Stimulated activated naive CD8-positive, alpha-beta T cell treated with anti-CD3 and anti-CD28 coated beads, Interleukin-15, Interleukin-2, amounts not matched to agents 100 ng/mL and 50 ng/mL, for 24 hours (primary cell): ENCODE data around the gene C1QTNF5.

Experiments
- H3K27ac Mint-ChIP-seq: one replicate; pipeline ENCODE4 v1.8.0; 2021; ENCODE audit warnings: mild to moderate bottlenecking, mixed read lengths
- H3K27me3 Mint-ChIP-seq: one replicate; pipeline ENCODE4 v1.8.0; 2021; ENCODE audit warnings: mixed read lengths
- H3K36me3 Mint-ChIP-seq: one replicate; pipeline ENCODE4 v1.8.0; 2021; ENCODE audit warnings: low read depth, mixed read lengths
- H3K4me1 Mint-ChIP-seq: one replicate; pipeline ENCODE4 v1.8.0; 2021; ENCODE audit warnings: low read depth, mixed read lengths
- H3K4me3 Mint-ChIP-seq: one replicate; pipeline ENCODE4 v1.8.0; 2021; ENCODE audit warnings: mild to moderate bottlenecking, mixed read lengths
- H3K9me3 Mint-ChIP-seq: one replicate; pipeline ENCODE4 v1.8.0; 2021; ENCODE audit warnings: mixed read lengths

The C1QTNF5 gene

DNA sequence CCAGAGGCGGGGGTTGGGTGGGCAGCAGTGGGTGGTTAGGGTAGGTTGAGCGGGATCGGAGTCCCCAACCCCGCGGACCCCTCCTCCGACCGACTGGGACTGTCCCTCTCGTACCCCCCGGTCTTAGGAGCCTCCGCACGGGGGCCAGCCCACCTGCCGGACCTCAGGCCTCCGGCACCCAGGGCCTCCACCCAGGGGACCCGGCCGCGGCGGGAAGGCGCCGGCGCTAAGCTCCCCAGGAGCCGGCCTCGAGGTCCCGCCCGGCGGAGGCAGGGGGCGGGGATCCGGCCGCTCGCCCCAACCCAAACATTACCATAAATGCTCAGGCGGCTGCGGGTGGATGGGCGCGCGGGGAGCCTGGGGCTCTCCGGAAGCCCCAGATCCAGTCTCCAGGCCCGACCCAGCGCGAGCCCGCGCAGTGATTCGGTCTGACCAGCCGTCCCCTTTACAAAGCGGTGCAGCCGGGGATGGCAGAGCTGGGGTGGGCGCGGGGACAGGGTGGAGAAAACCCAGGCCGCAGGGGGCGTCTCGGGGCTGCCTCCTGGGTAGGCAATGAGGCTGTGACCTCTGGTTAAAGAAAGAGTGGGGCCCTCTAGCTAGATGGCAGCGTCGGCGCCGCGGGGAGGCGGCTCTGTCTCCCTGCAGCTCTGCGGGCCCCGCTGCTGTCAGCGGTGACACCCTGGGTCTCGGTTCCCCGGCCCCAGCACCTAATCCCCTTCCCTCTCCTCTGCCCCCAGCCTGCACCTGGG lies 19.7 kb downstream of the C1QTNF5 start:
- Mint-ChIP-seq H3K36me3 (no peaks in the 10 kb centered on the region), H3K9me3 (no peaks in the 10 kb centered on the region), H3K4me1 (peaks cover 16% of the 10 kb centered on the region), H3K4me3 (peak overlapping the region; percentile 84), H3K27ac (peak overlapping the region; percentile 78), H3K27me3 (peaks cover 8% of the 10 kb centered on the region)

DNA sequence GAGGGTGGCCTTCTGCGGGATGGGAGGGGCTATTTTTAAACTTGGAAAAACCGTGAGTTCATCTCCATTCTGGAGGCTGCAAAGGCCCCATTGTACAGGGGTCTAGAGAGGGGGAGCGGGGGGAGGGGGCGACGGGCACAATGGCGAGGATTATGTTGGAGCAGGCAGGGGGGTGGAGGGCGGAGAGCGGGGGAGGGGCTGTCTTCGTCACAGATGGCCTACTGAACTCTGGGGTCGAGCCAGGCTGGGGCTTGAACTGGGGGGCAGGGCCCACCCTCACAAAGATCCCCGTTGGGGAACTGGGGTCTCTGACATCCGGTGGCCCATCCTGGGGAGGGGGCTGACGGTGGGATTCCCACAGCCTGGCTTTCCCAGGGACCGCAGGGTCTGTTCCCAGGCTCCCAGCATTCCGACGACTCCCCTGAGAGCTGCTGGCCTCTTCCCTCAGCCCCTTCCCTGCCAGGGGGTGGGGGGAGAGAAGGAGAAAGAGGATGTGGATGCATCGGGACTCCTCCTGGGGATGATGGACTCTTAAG lies 20.4 kb downstream of the C1QTNF5 start:
- Mint-ChIP-seq H3K27ac (no peak overlapping the region), H3K4me1 (peaks cover 22% of the 10 kb centered on the region), H3K4me3 (peak overlapping the region; percentile 40), H3K36me3 (no peaks in the 10 kb centered on the region), H3K9me3 (no peaks in the 10 kb centered on the region), H3K27me3 (peaks cover 13% of the 10 kb centered on the region)

DNA sequence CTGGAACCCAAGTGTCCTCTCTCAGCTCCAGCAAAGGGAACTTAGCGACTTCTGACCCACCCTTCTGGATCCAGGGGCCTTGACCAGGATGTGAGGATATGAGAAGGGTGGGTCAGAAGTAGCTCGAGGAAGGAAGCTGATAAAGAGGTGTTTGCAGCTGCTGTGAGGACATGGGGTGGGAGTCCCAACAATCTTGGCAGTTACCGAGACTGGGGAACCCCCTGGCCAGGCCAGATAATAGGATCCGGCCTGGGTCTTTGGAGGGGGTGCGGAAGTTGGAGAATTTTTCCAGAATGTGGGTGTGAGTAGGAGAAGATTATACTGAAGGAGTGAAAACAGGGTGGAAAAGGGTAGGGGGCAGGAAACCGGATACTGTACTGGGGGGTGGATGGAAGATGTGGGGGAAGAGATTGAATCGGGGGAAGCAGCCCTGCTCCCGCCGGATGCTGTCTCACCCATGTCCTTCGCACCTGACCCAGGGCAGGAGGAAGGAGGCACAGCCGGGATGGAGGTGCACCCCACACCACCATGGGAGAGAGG lies 20.9 kb downstream of the C1QTNF5 start:
- Mint-ChIP-seq H3K27ac (no peak overlapping the region), H3K36me3 (no peaks in the 10 kb centered on the region), H3K4me3 (peak overlapping the region; percentile 40), H3K4me1 (peaks cover 22% of the 10 kb centered on the region), H3K9me3 (no peaks in the 10 kb centered on the region), H3K27me3 (peaks cover 13% of the 10 kb centered on the region)

DNA sequence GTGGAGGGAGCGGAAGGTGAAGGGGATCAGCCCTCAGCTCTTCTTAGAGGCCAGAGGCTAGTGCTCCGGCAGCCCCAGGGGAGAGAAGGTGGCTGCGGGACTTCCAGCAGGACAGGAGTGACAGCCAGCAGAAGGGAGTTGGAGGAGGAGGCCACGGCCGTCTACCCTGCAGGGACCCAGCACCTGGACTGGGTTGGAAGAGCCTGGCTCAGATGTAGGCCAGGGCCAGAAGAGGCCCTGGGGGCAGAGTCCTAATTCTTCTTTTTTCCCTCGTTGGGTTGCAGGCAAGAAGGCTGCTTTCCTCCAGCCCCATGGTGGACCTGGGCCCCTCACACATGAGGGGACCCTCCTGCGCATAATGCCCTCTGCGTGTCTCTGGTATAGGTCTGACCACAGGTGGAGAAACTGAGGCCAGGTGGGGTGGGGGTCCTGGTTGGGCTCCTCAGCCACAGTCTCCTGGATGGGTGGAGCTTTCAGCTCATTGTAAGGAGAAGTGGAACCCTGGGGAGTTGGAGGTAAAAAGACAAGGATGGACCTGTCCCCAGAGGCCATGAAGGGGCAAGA lies 21.5 kb downstream of the C1QTNF5 start:
- H3K36me3 Mint-ChIP-seq, result no peaks in the 10 kb centered on the region
- peaks cover 22% of the 10 kb centered on the region for H3K4me1 Mint-ChIP-seq

DNA sequence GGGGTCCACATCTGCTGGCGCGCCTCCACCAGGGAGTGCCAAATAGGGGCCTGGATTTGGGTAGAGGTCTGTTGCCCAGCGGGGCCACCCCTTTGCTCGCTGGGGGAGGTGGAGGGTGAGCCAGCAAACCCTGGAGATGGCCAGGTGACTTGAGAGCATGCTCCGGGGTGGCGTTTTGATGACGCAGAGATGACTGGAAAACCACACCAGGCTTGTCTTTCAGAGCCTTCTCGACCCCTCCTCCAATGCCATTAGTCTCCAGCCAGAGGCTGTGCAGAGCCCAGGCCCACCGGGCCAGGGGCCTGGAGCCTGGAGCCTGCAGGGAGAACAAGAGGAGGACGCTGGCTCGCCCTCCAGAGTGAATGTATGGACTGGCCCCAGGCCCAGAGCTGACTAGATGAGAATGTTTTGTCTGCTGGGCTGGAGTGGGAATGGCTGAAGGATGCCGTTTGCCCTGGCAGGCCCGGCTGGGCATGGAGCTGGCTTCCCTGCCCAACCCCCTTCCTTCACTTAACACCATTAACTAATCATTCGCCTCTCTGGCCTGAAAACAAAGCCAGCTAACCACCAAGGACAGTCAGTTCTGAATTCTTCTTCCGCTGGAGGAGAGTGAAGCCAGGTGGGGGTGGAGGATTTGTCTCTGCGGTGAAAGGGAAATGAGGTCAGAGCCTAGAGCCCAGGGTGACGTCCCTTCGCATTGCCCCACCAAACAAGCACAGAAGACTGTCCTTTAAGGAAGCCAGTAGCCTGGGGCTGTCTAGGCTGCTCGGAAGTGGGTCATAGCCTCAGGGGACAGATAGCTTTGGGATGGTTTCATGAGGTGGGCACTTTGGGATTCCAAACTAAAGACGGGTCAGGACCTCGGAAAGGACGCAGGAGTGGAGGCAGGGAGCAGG lies 22.2 kb downstream of the C1QTNF5 start:
- no peak overlapping the region for H3K27ac Mint-ChIP-seq
- no peaks in the 10 kb centered on the region for H3K36me3 Mint-ChIP-seq
- H3K4me3 Mint-ChIP-seq, result no peak overlapping the region
- peaks cover 20% of the 10 kb centered on the region for H3K4me1 Mint-ChIP-seq
- H3K27me3 Mint-ChIP-seq, result peaks cover 13% of the 10 kb centered on the region
- no peaks in the 10 kb centered on the region for H3K9me3 Mint-ChIP-seq

More for the DNA sequence above, 21.5 kb downstream of the C1QTNF5 start:
- Mint-ChIP-seq H3K27ac (no peak overlapping the region), H3K27me3 (peaks cover 13% of the 10 kb centered on the region), H3K4me3 (no peak overlapping the region), H3K9me3 (no peaks in the 10 kb centered on the region)

DNA sequence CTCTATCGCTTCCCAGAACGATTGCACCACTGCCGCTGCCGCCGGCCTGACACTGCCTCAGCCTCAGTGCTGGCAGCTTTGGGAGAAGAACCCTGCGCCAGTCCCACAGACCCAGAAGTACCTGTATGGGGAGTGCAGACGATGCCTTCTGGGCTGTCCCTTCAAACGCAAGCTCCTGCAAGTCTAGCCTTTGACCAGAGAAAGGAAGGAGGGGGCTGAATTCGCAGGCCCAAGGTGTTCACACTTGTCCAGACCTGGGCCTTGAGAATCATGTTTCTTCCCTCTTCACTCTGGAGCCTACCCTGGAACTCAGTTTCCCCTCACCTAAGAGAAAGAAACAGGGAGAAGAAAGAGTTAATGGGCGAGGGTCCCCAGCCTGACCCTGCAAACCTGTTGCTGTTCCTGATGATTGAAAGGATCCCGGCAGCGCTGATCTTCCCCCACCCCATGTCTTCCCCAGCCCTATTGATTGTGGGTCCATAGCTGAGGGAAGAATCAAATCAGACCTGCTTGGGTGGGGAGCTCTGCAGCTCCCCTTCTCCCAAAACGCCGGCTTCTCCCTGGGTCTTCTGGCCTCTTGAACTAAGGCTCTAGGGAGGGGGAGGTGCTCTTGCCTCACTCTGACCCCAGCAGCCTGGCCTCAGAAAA lies 23.0 kb downstream of the C1QTNF5 start:
- no peaks in the 10 kb centered on the region for H3K9me3 Mint-ChIP-seq
- H3K36me3 Mint-ChIP-seq, result no peaks in the 10 kb centered on the region
- H3K4me1 Mint-ChIP-seq, result peaks cover 16% of the 10 kb centered on the region
- no peak overlapping the region for H3K4me3 Mint-ChIP-seq
- H3K27ac Mint-ChIP-seq, result no peak overlapping the region
- peaks cover 13% of the 10 kb centered on the region for H3K27me3 Mint-ChIP-seq

DNA sequence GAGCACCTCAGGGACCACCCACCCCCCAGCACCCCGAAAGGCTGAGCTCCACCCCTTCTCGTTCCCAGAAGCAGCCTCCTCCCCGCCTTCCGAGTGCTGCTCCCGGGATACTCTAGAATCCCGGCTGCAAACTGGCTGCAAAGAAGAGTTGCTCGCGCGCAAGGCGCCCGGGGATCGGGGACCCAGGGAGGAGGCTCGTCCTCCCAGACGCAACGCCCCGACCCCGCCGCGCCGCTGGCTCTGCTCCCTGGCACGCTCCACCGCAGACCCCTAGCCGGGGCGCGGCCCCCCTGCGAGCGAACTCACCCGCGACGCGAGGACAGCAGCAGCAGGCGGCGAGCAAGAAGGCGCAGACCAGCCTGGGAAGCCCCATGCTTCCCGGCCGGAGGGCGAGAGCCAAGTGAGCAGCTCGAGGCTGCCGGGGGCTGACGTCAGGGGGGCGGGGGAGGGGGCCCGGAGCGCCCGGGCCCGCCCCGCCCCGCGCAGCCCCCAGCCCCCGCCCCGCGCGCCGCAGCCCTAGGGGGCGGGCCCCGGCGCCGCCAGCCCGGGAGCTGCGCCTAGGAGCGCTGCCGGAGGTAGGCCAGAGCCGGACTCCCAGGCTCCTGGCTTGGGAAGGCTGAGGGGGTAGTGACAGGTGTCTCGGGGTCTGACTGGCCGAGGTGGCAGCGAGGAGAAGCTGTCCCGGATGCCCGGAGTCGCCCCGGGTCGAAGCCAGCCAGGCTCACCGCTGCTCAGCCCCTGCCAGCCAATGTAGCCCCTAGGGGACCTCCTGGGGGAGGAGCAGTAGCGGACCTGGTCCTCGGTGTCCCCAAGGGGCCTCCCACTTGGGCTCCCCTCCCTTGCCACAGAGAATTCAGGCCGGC lies 23.7 kb downstream of the C1QTNF5 start, which contains the start of gene MCAM:
MCAM (minus strand) TSS at position 402 of the 863 bp plus-strand sequence; CDS start at position 373, 29 bp downstream.
- Mint-ChIP-seq H3K27ac (no peak within 1 kb of the TSS), H3K36me3 (no peaks in the 10 kb centered on the region), H3K4me3 (peak within 1 kb of the TSS; percentile 79), H3K27me3 (peaks cover 13% of the 10 kb centered on the region), H3K9me3 (no peaks in the 10 kb centered on the region), H3K4me1 (peaks cover 16% of the 10 kb centered on the region)

DNA sequence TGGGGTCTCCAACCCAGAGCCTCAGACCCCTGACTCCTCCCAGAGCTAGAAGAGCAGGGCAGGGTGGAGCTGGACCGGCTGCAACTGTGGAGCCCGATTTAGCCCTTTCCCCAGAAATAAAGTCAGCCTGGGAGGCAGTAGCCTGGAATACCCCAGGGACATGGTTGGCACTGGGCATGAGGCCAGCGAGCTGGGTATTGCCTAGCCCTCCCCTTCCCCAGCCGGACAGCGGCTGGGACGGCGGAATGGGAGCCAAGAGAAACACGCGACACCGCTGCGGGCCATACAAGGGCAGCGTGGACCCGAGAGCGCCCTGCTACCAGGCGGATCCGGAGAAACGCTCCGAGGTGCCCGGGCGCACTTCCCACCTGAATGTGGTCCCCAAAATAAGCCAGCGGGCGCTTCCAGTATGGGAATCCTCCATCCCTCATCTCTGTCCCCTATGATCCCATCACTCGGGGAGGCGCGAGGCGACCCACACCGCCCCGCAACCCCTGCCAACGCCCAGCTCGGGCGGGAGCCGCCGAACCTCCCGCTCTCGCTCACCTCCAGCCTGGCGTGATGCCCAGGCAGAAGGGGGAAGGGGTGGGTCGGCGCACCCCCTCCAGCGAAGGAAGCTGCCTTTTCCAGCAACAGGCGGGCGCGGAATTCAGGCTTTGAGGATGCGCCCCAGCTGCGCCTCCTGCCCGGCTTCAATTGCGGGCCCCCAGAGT lies 24.5 kb downstream of the C1QTNF5 start:
- Mint-ChIP-seq H3K27ac (no peak overlapping the region), H3K36me3 (no peaks in the 10 kb centered on the region), H3K4me3 (peak overlapping the region; percentile 79), H3K4me1 (peaks cover 10% of the 10 kb centered on the region), H3K27me3 (peaks cover 13% of the 10 kb centered on the region), H3K9me3 (no peaks in the 10 kb centered on the region)

DNA sequence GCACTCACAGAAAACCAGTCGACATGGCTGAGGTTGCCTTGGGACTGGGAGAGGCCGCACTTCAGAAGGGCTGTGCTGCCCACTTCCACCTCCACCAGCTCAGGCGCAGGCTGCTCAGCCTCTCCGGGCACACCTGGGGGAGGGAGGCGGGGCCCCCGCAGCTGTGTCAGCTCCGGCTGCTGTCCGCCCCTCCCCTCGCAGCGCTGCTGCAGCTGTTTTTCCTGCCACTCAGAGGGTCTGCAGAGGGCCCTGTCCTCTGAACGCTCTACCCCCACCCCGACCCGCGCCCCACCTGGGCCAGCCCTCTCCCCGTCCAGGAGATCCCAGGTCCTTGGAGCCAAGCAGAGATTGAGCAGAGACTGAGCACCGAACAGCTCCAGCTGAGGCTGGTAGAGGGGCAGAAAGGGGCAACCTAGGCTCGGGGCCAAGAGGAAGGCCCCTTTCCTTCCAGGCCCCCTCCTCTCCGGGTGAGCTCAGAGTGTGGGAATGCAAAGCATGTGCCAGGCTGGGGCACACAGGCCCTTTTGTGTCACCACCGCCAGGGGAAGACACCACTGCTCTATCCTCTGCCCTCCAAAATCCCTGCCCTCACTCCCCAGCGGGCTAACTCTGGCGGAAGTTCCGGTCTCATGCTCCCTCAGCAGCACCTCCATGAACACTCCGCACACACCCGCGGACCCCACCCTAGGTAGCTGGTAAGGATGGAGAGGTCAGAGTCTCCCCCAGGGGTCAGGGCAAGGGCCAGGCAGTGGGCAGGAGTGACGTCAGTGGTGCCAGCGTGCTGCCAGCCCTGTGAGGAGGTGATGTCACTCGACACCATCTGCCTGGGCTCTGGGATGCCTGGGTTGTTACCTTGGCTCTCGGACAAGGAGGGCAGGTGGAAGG lies 25.3 kb downstream of the C1QTNF5 start:
- H3K4me3 Mint-ChIP-seq, result peak overlapping the region; percentile 79
- peaks cover 13% of the 10 kb centered on the region for H3K27me3 Mint-ChIP-seq
- peaks cover 9% of the 10 kb centered on the region for H3K4me1 Mint-ChIP-seq
- no peaks in the 10 kb centered on the region for H3K9me3 Mint-ChIP-seq
- no peak overlapping the region for H3K27ac Mint-ChIP-seq
- H3K36me3 Mint-ChIP-seq, result no peaks in the 10 kb centered on the region

DNA sequence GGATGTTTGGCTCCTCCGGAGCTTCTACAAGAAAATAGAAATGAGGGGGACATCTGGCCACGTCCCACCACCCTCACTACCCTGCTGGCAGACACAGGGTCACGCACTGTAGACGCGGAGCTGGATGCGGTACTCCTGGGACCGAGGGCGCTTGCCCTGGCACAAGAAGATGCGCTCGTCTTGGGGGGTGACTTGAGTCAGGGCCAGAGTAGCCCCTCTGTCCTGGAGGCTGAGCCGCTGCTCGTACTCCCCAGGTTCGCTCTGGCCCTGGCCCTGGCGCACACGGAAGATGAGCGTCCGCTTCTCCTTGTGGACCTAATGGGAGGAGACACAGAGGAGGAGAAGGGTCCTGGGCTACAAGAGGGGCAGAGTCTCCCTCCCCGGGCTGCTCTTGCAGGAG lies 26.0 kb downstream of the C1QTNF5 start:
- Mint-ChIP-seq H3K9me3 (no peaks in the 10 kb centered on the region), H3K4me3 (peak overlapping the region; percentile 79), H3K36me3 (no peaks in the 10 kb centered on the region), H3K27me3 (peaks cover 13% of the 10 kb centered on the region), H3K27ac (no peak overlapping the region), H3K4me1 (peaks cover 7% of the 10 kb centered on the region)

DNA sequence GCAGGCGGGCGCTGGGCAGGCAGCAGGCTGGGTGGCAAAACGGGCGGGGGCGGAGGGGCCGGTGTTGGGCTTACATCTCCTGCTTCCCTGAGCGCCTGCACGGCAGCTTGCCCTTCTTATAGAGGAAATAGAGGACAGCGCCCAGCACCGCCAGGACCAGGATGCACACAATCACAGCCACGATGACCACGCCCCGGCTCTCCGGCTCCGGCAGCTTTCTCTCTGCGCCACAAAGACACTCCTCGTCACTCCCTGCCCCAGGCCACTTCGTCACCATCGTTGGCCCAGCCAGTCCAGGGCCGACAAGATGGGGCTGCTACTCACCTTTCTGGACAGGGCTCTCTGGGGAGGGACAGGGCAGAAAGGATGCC lies 30.0 kb downstream of the C1QTNF5 start:
- Mint-ChIP-seq H3K4me1 (peaks cover 24% of the 10 kb centered on the region), H3K9me3 (no peaks in the 10 kb centered on the region), H3K27me3 (peaks cover 3% of the 10 kb centered on the region), H3K27ac (peak overlapping the region; percentile 40), H3K4me3 (no peak overlapping the region), H3K36me3 (peaks cover 6% of the 10 kb centered on the region)

DNA sequence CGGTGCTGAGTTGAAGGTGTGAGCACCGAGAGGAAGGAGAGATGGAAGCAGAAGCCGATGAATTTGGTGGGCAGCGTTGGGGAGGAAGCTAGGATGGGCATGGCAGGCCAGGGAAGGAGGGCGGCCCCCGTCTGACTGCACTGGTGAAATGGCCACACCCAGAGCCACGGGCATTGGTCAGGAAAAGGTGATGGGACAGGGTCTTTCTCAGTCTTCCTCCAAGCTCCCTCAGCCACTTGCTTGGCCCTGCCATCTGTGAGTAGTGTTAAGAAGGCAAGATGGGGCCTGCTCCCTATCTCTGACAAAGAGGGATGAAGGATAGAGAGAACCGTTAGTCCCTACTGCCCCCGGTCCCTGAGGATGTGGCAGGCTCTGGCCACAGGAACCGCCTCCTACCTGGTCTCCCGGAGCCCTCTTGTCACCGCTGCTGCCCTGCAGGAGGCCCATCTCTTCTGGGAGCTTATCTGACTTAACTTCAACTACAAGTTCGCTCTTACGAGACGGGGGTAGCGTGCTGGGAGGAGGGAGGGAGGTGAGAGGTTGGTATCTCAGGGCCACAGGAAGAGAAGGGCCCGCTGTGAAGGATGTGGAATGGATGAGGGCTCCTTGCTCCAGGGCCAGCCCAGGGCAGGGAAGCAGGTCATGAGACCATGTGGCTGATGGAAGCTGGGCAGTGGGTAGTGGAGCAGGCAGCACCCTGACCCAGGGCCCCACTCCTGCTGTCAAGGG lies 30.6 kb downstream of the C1QTNF5 start:
- H3K36me3 Mint-ChIP-seq, result peaks cover 10% of the 10 kb centered on the region
- H3K4me1 Mint-ChIP-seq, result peaks cover 25% of the 10 kb centered on the region
- H3K4me3 Mint-ChIP-seq, result no peak overlapping the region
- H3K27ac Mint-ChIP-seq, result no peak overlapping the region
- no peaks in the 10 kb centered on the region for H3K27me3 Mint-ChIP-seq
- no peaks in the 10 kb centered on the region for H3K9me3 Mint-ChIP-seq
